ENCODE measurements around the gene MAX. TPM values are rescaled to one million over a fixed set of nuclear protein-coding genes. Genes with fewer than 3 reads are reported as not detected.

Gene MAX
- total and polyA plus RNA-seq, 2 of the 8 experiments (the other 6 are each of a cell fraction or from before 2014, with no cell fraction given) = 36.9 to 65.1 TPM

DNA sequence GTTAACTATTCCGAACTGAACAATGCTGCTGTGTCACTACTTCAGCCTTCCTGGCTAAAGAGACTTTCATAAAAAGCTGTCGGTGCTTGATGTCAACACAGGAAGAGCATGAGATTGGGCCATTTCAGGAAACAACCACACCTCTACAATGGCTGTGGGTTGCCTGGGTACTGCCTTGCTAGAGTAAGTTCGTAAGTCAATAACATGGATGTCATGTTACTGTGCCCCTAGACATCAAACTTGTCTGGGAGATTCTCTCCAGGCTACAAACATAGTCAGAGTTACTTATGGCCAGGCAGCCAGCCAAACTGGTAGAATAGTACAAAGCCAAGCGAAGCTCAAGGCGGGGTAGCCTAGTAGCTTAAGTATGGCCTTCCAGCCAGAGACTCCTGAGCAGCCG lies 23.1 kb downstream of the MAX start:
- CTCF ChIA-PET (ENCODE audit: partially characterized antibody) = no interaction called here
- no peak overlapping the region for H2BK5ac ChIP-seq (ENCODE audit: low read depth, low read length)
- TF ChIP-seq EP300 (IDR thresholded peaks at IDR 0.05; ENCODE audit: borderline replicate concordance in 1 of 2, low read depth in 2 of 2, low read length in 2 of 2) = no peak
- no peak for TF ChIP-seq EGR1 (IDR thresholded peaks at IDR 0.05; ENCODE audit: borderline replicate concordance, low read depth, low read length)
- TF ChIP-seq POLR2AphosphoS5 (IDR thresholded peaks at IDR 0.05; ENCODE audit: low read depth, low read length) = no peak
- TF ChIP-seq RNF2 (IDR thresholded peaks at IDR 0.05; ENCODE audit: borderline replicate concordance, low read depth, low read length, missing control alignments, poor library complexity, severe bottlenecking) = no peak
- no peak for TF ChIP-seq TEAD4 (IDR thresholded peaks at IDR 0.05; ENCODE audit: low read depth, low read length)
- TF ChIP-seq ZNF274 (IDR thresholded peaks at IDR 0.05; ENCODE audit: borderline replicate concordance, extremely low read depth, low read length) = no peak
- TF ChIP-seq YY1 (IDR thresholded peaks at IDR 0.05; ENCODE audit: low read depth, low read length) = no peak
- no peak for TF ChIP-seq SIRT6 (IDR thresholded peaks at IDR 0.05; ENCODE audit: low read length)

More for the DNA sequence above, 23.1 kb downstream of the MAX start:
- Histone ChIP-seq H3K27ac (ENCODE audit: low read depth, low read length) (0 out of 2 replicates have a peak overlapping the region, but pooled peaks have one; percentile 25), H2AK5ac (ENCODE audit: low read depth, low read length) (no peak overlapping the region), H3K9me3 (ENCODE audit: insufficient read depth in 2 of 2, low read depth in 1 of 2, low read length in 1 of 2) (no peaks in the 10 kb centered on the region), H3K27me3 (replicated peaks in 1 of 4; ENCODE audit: control insufficient read depth in 3 of 4, extremely low read depth in 1 of 4, insufficient read depth in 3 of 4, low read length in 3 of 4) (no peaks in the 10 kb centered on the region), H3K23ac (ENCODE audit: insufficient read length) (no peak overlapping the region), H3K79me1 (ENCODE audit: low read depth, low read length) (peaks cover 2% of the 10 kb centered on the region; the same call in 1 of the 2 replicates), H3K79me2 (ENCODE audit: control insufficient read depth in 1 of 2, insufficient read depth in 2 of 2, low read length in 2 of 2) (peaks cover 0 to 11% of the 10 kb centered on the region in 2 experiments; a peak in 2 of 4 replicates), H3K56ac (replicated peaks; ENCODE audit: insufficient read length, low read depth, low read length) (no peak overlapping the region), H2BK15ac (ENCODE audit: low read length) (no peak overlapping the region), H2BK120ac (replicated peaks; ENCODE audit: low read depth, low read length) (no peak overlapping the region), H3K4me3 (ENCODE audit: extremely low read depth in 1 of 4, insufficient read depth in 2 of 4, low read depth in 3 of 4, low read length in 4 of 4) (no peak overlapping the region), H2BK12ac (ENCODE audit: low read depth, low read length) (no peak overlapping the region), H3K4ac (replicated peaks; ENCODE audit: insufficient read length, low read depth, low read length) (no peak overlapping the region), H3K14ac (ENCODE audit: insufficient read length) (no peak overlapping the region), H4K20me1 (replicated peaks in 1 of 2; ENCODE audit: control insufficient read depth in 1 of 2, insufficient read depth in 2 of 2, low read length in 2 of 2) (peaks cover 6 to 12% of the 10 kb centered on the region in 2 experiments), H2AFZ (ENCODE audit: low read length) (no peak overlapping the region), H3K4me1 (replicated peaks in 1 of 4; ENCODE audit: control insufficient read depth in 3 of 4, insufficient read depth in 4 of 4, low read length in 3 of 4) (no peaks in the 10 kb centered on the region; a peak in 2 of 7 replicates), H3K23me2 (ENCODE audit: low read depth, low read length) (no peaks in the 10 kb centered on the region), H3K9ac (replicated peaks in 1 of 4; ENCODE audit: extremely low read depth in 1 of 4, low read depth in 3 of 4, low read length in 3 of 4) (no peak overlapping the region), H4K5ac (ENCODE audit: insufficient read length, low read depth, low read length) (no peak overlapping the region), H3K18ac (ENCODE audit: extremely low read depth, low read length) (no peak overlapping the region), H3K36me3 (ENCODE audit: control insufficient read depth in 2 of 4, insufficient read depth in 4 of 4, low read length in 3 of 4) (peaks cover 7 to 45% (median 26%) of the 10 kb centered on the region in 4 experiments; a peak in 7 of 8 replicates), H4K8ac (ENCODE audit: extremely low read depth, insufficient read depth, low read length) (no peak overlapping the region), H3K4me2 (ENCODE audit: insufficient read depth in 1 of 2, low read depth in 2 of 2, low read length in 2 of 2) (no peak overlapping the region), H2BK20ac (ENCODE audit: low read length) (no peak overlapping the region), H4K91ac (replicated peaks; ENCODE audit: insufficient read length, low read length) (no peak overlapping the region)
- DNase-seq (ENCODE audit: low read depth in 1 of 2, low spot score in 2 of 2) (no peak), FAIRE-seq (no peak)
- POLR2A ChIA-PET (ENCODE audit: partially characterized antibody) = interaction anchor here (1.4 to 1.5 kb wide), 2 partner anchors 16 to 22 kb away, joined by 4 to 5 read pairs; no protein-coding TSS in a partner anchor
- WGBS, 2 experiments (ENCODE audit: extremely low coverage in 1 of 2, insufficient coverage in 1 of 2, insufficient read length in 1 of 2, insufficient replicate concordance in 2 of 2, low coverage in 1 of 2, low lambda C conversion rate in 2 of 2, missing lambda C conversion rate in 1 of 2) = 91% methylated on average over 6 of the region's 6 CpGs; no CpG with 5 or more reads in 1 of the 2 experiments
